OCI-LY1 (cell line): Measurements from ENCODE around the gene KLHL8.

Experiments
- H2AFZ ChIP-seq: fragments of 200-600 bp; sonication (generic), shearing (Covaris generic); 2 replicates; pipeline ENCODE4 v1.6.0; 2014; ENCODE audit warnings: antibody characterized with exemption, mild to moderate bottlenecking, low read length
- H3F3A ChIP-seq: fragments of 200-600 bp; sonication (generic), shearing (Covaris generic); 2 replicates; pipeline ENCODE4 v1.6.0; 2014; ENCODE audit warnings: mild to moderate bottlenecking, antibody characterized with exemption, low read length, moderate library complexity; ENCODE audit not compliant: insufficient read depth
- H3K27ac ChIP-seq: fragments of 200-600 bp; sonication (generic); 2 replicates; pipeline ENCODE4 v1.5.1; 2014; ENCODE audit warnings: low read length, mixed run types, mild to moderate bottlenecking, low read depth; ENCODE audit not compliant: poor library complexity, severe bottlenecking
- H3K27me3 ChIP-seq: fragments of 200-600 bp; sonication (generic); 2 replicates; pipeline ENCODE4 v1.6.0; 2014; ENCODE audit warnings: antibody characterized with exemption, mild to moderate bottlenecking, low read length, moderate library complexity; ENCODE audit not compliant: insufficient read depth
- H3K36me3 ChIP-seq: fragments of 200-600 bp; sonication (generic); 2 replicates; pipeline ENCODE4 v1.6.1; 2014; ENCODE audit warnings: mild to moderate bottlenecking, antibody characterized with exemption, low read length, moderate library complexity, mixed read lengths; ENCODE audit not compliant: insufficient read depth
- H3K4me1 ChIP-seq: fragments of 200-600 bp; sonication (generic); 2 replicates; pipeline ENCODE4 v1.5.1; 2014; ENCODE audit warnings: mild to moderate bottlenecking, low read length, moderate library complexity; ENCODE audit not compliant: insufficient read depth, severe bottlenecking
- H3K4me2 ChIP-seq: fragments of 200-600 bp; sonication (generic), shearing (Covaris generic); 2 replicates; pipeline ENCODE4 v1.6.1; 2014; ENCODE audit warnings: low read length
- H3K4me3 ChIP-seq: fragments of 200-600 bp; sonication (generic); 2 replicates; pipeline ENCODE4 v1.5.1; 2014; ENCODE audit warnings: low read length, low read depth, mild to moderate bottlenecking, mixed read lengths; ENCODE audit not compliant: poor library complexity, severe bottlenecking
- H3K79me2 ChIP-seq: fragments of 200-600 bp; shearing (Covaris generic); 2 replicates; pipeline ENCODE4 v1.6.1; 2016; ENCODE audit warnings: mixed run types, low read length, mixed read lengths; ENCODE audit not compliant: insufficient read depth
- H3K9ac ChIP-seq: fragments of 200-600 bp; sonication (generic), shearing (Covaris generic); 2 replicates; pipeline ENCODE4 v1.6.1; 2014; ENCODE audit warnings: mild to moderate bottlenecking, low read length, mixed read lengths
- H3K9me2 ChIP-seq: fragments of 200-600 bp; sonication (generic), shearing (Covaris generic); 2 replicates; pipeline ENCODE4 v1.6.1; 2014; ENCODE audit warnings: low read depth, mild to moderate bottlenecking, low read length, mixed read lengths
- H3K9me3 ChIP-seq: fragments of 200-600 bp; shearing (Covaris generic); 2 replicates; pipeline ENCODE4 v1.6.1; 2014; ENCODE audit warnings: low read length, mixed read lengths
- H4K20me1 ChIP-seq: fragments of 200-600 bp; sonication (generic), shearing (Covaris generic); 2 replicates; pipeline ENCODE4 v1.6.0; 2016; ENCODE audit warnings: mild to moderate bottlenecking, low read length; ENCODE audit not compliant: insufficient read depth
- EZH2 ChIP-seq: fragments of 200-600 bp; sonication (generic), shearing (Covaris generic); IDR thresholded peaks from 2 replicates; pipeline ENCODE4 v1.8.0; 2017; ENCODE audit warnings: borderline replicate concordance, mixed run types, mild to moderate bottlenecking, antibody characterized with exemption, low read length, moderate library complexity, mixed read lengths
- TF ChIP-seq, protein P1 (sequence below): fragments of 200-600 bp; sonication (generic), shearing (Covaris generic); IDR thresholded peaks from 2 replicates; pipeline ENCODE4 v1.5.1; 2017; ENCODE audit warnings: mild to moderate bottlenecking, antibody characterized with exemption, low read length, moderate library complexity, mixed read lengths

Gene KLHL8

DNA sequence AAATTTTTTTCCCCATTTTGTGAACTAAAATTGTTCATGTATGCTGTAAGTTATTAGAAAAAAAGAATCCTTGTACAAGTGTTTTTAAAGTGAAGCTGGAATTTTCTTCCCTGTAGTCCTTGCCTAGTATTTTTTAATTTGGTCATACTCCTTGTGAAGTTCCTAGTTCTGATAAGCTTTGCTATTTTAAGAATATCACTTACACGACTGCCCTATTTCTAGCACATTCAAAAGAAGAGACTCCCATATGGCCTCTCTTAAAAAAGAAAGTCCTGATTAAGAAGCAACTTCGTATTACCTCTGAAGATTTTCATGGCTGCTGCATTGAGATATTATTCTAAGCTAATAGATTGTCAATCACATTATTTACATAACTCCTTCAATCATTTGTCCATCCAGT lies 87.2 kb downstream of the KLHL8 start:
- H3K79me2 ChIP-seq = no peaks in the 10 kb centered on the region
- H4K20me1 ChIP-seq = no peaks in the 10 kb centered on the region
- no peak overlapping the region for H3K27ac ChIP-seq
- no peaks in the 10 kb centered on the region for H3K9me2 ChIP-seq
- H3K4me3 ChIP-seq = no peak overlapping the region
- H3K36me3 ChIP-seq = peaks cover 36% of the 10 kb centered on the region
- no peak overlapping the region for H3K9ac ChIP-seq
- peaks cover 7% of the 10 kb centered on the region for H3K4me1 ChIP-seq
- TF ChIP-seq EZH2 = no peak
- TF ChIP-seq, protein P1, sequence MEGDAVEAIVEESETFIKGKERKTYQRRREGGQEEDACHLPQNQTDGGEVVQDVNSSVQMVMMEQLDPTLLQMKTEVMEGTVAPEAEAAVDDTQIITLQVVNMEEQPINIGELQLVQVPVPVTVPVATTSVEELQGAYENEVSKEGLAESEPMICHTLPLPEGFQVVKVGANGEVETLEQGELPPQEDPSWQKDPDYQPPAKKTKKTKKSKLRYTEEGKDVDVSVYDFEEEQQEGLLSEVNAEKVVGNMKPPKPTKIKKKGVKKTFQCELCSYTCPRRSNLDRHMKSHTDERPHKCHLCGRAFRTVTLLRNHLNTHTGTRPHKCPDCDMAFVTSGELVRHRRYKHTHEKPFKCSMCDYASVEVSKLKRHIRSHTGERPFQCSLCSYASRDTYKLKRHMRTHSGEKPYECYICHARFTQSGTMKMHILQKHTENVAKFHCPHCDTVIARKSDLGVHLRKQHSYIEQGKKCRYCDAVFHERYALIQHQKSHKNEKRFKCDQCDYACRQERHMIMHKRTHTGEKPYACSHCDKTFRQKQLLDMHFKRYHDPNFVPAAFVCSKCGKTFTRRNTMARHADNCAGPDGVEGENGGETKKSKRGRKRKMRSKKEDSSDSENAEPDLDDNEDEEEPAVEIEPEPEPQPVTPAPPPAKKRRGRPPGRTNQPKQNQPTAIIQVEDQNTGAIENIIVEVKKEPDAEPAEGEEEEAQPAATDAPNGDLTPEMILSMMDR = no peak
- no peak overlapping the region for H2AFZ ChIP-seq
- H3K27me3 ChIP-seq = no peaks in the 10 kb centered on the region
- no peaks in the 10 kb centered on the region for H3K9me3 ChIP-seq
- H3F3A ChIP-seq = no peaks in the 10 kb centered on the region
- no peak overlapping the region for H3K4me2 ChIP-seq

DNA sequence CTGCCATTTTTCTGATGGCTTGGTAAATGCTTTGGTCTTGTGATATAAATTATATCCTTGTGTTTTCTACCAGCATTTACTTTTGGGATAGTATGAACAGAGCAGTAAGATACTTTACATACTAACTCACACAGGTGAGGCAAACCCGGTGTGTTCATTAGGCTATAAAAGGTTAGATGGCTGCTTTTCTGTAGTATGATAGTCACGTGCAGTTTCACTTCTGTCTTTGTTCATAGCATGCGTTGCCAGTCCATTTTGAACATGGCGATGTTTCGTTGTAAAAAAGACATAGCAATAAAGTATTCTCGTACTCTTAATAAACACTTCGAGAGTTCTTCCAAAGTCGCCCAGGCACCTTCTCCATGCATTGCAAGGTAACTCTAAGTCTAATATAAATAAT lies 88.4 kb downstream of the KLHL8 start:
- H3K27ac ChIP-seq = no peak overlapping the region
- no peak overlapping the region for H3K4me3 ChIP-seq
- H2AFZ ChIP-seq = no peak overlapping the region
- H3K27me3 ChIP-seq = no peaks in the 10 kb centered on the region
- H3K4me1 ChIP-seq = peaks cover 7% of the 10 kb centered on the region
- H3K4me2 ChIP-seq = no peak overlapping the region
- no peak overlapping the region for H3K9ac ChIP-seq
- no peaks in the 10 kb centered on the region for H3K9me3 ChIP-seq
- peaks cover 45% of the 10 kb centered on the region for H3K36me3 ChIP-seq
- no peaks in the 10 kb centered on the region for H4K20me1 ChIP-seq
- no peaks in the 10 kb centered on the region for H3F3A ChIP-seq
- H3K79me2 ChIP-seq = no peaks in the 10 kb centered on the region
- no peaks in the 10 kb centered on the region for H3K9me2 ChIP-seq
- TF ChIP-seq, protein P1 = no peak
- no peak for TF ChIP-seq EZH2

DNA sequence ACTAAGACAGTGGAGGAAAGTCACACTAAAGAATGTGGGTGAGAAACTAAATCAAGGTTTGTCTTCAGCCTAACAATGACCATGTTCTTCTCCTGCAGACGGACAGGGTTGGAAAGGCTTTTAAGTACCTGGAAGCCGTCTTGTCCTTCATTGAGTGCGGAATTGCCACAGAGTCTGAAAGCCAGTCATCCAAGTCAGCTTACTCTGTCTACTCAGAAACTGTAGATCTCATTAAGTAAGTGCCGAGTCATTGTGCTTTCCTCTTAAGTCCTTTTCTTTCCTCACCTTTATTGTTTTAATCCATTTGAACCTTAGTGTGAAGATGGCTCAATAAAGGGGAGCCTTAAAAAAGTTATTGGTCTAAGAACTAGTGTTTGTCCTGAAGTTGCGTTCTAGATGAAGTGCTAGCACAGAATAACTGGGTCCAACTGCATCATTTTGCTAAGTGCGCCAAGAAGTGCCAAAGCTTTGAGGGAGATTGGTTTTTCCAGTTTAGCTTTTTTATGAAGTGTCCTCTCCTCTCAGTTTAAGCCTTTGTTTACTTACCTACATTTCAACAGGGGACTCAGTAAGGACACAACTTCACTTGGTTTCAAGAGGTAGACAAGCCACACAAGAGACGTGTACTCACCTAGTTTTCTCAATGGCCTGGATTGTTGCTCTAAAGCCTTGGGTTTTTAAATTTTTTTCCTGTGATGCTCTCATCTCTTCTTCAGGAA lies 89.3 kb downstream of the KLHL8 start:
- Histone ChIP-seq H4K20me1 (no peaks in the 10 kb centered on the region), H3K9ac (no peak overlapping the region), H3K27me3 (no peaks in the 10 kb centered on the region), H3K9me2 (no peaks in the 10 kb centered on the region), H3K4me1 (peaks cover 7% of the 10 kb centered on the region), H3K4me3 (no peak overlapping the region), H3K9me3 (no peaks in the 10 kb centered on the region), H3K79me2 (no peaks in the 10 kb centered on the region), H3K4me2 (no peak overlapping the region), H3F3A (no peaks in the 10 kb centered on the region), H3K36me3 (peaks cover 52% of the 10 kb centered on the region), H3K27ac (no peak overlapping the region), H2AFZ (no peak overlapping the region)
- no peak for TF ChIP-seq EZH2
- TF ChIP-seq, protein P1 = no peak
